GM10266 (cell line): Measurements from ENCODE around the gene ASB3.

Experiments used
- DNase-seq: peaks from one replicate; pipeline ENCODE4 v3.0.0; 2012; ENCODE audit errors: extremely low spot score
- CTCF ChIP-seq: IDR thresholded peaks from 2 replicates; pipeline ENCODE4 v1.5.1; 2012; ENCODE audit warnings: mild to moderate bottlenecking, low read depth; ENCODE audit not compliant: control insufficient read depth, insufficient read depth; ENCODE audit errors: missing control alignments

Gene ASB3

GRCh38 chr2:53708988-53709387 lies 77.8 kb downstream of the ASB3 start:
- no peak for TF ChIP-seq CTCF
- no peak for DNase-seq

GRCh38 chr2:53701221-53701620 lies 85.5 kb downstream of the ASB3 start:
- no peak for DNase-seq
- TF ChIP-seq CTCF = no peak

GRCh38 chr2:53697686-53698085 lies 89.1 kb downstream of the ASB3 start:
- TF ChIP-seq CTCF = no peak
- no peak for DNase-seq

- TF ChIP-seq CTCF = no peak
- no peak for DNase-seq
Measured at GRCh38 chr2:53697092-53697491, 89.7 kb downstream of the ASB3 start.

- no peak for DNase-seq
- TF ChIP-seq CTCF = no peak
Measured at GRCh38 chr2:53695575-53695974, 91.2 kb downstream of the ASB3 start.

- no peak for DNase-seq
Measured at GRCh38 chr2:53694096-53694771, 92.5 kb downstream of the ASB3 start.

More at GRCh38 chr2:53694096-53694771, 92.5 kb downstream of the ASB3 start:
- no peak for TF ChIP-seq CTCF
